Activated CD8-positive, alpha-beta memory T cell treated with anti-CD3 and anti-CD28 coated beads, Interleukin-2, amount 50 U/mL, for 1 hour (primary cell): Measurements from ENCODE around the gene MRPL24.
"Not testable (repeated sequence)": the region's sequence is repeated elsewhere in the genome, so short reads cannot be mapped to it uniquely, and the experiment has no call there.

Experiments used
- DNase-seq: peaks from one replicate; pipeline ENCODE4 v3.0.0-alpha.2; 2020; ENCODE audit errors: extremely low read depth

Gene MRPL24

DNA sequence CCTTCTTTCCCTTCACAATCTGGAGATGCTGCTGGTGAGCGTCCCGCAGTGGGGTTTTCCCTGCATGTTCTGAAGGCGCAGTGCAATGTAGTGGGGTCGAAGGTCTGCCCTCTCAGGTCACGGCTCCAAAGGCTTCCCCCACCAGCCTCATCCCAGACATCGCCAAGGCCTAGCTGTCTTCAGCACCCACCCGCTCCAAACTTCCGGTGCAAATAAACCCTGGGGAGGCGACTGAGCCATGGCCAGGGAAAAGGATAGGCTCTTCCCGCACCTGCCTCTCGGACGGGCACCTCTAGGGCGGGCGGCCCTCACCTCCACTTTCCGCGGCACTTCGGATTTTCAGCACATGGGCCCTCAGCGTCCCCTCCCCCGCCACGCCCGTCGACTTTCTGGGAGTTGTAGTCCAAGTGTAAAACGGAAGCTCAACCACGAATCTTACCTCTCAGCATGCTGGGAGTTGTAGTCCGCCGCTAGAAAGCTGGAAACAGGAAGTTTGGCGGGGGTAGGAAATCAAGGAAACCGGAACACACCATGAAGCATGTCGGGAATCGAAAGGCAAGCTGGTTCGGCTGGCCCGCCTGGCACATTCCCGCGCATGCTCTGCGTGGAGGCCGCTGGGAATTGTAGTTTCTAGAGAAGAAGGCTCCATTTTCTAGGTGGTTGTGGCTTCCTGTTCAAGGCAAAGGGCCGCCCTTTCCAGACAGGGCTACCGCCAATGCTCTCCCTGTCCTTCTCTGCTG, at the start of gene MRPL24:
Gene MRPL24, minus strand, starts transcription at position 348 of the 740 bp plus-strand sequence. CDS start 2,384 bp downstream, outside the sequence.
- DNase-seq: peak; percentile 93

DNA sequence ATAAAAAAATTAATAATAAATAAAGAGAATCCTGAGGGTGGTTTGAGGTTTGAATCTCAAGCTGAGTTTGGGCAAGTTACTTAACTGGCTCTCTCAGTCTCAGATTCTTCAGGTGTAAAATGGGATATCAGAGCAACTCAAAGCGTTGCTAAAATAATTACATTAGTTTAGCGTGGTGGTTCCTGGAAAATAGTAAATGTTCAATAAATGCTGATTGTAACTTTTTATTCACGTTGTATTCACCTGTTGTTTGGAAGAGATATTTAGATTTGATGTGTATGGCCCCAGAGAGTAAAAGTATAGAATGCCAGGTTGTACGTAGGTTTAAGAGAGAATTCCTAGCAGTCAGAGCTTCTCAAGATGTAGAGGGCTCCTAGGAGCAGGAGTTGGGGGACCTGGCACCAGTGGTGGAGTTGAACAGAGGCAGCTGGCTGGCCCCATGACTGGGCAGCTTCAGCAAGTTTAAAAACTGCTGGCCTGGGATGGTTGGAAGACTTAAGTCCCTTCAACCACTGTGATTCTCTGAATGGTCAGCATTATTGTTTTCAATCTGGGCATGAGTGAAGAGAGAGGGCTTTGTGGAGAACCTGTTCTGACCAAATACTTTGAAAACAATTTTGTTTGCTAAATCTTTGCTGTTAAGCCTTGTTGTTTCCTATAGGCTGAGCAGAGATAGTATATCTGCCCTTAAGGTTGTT, 48.9 kb upstream of the MRPL24 start:
- no peak for DNase-seq

DNA sequence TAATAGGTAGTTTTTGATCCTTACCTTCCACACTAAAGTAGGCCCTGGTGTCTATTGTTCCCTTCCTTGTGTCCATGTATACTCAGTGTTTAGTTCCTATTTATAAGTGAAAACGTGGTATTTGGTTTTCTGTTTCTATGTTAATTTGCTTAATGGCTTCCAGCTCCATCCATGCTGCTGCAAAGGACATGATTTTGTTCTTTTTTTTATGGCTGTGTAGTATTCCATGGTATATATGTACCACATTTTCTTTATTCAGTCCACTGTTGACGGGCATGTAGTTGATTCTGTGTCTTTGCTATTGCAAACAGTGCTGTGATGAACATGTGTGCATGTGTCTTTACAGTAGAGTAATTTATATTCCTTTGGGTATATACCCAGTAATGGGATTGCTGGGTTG, 47.2 kb upstream of the MRPL24 start:
- no peak for DNase-seq

DNA sequence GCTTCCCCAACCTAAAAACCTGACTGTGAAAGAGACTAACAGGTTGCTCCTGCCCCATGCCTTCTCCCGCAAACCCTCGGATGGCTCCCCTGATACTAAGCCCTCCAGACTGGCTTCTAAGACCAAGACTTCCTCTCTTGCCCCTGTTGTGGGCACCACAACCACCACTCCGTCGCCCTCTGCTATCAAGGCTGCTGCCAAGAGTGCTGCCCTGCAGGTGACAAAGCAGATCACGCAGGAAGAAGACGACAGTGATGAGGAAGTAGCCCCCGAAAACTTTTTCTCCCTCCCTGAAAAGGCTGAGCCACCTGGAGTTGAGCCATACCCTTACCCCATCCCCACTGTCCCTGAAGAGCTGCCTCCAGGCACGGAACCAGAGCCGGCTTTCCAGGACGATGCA, 45.8 kb upstream of the MRPL24 start:
- no peak for DNase-seq

DNA sequence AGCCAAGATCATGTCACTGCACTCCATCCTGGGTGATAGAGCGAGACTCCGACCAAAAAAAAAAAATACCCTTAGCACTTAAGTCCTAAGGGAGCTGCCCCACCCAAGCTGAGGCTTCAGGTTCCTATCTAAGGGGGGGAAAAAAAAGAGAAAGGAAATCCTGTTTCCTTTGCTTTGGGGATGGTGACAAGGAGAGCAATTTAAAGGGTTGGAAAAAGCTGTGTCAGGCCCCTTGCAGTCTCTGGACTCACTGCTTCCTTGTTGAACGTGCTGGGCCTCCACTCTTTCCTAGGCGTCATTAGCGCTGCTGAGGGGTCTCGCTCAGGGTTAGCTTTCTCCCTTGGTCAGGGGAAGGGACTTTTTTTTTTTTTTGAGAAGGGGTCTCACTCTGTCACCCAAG, 44.6 kb upstream of the MRPL24 start:
- DNase-seq: no peak

DNA sequence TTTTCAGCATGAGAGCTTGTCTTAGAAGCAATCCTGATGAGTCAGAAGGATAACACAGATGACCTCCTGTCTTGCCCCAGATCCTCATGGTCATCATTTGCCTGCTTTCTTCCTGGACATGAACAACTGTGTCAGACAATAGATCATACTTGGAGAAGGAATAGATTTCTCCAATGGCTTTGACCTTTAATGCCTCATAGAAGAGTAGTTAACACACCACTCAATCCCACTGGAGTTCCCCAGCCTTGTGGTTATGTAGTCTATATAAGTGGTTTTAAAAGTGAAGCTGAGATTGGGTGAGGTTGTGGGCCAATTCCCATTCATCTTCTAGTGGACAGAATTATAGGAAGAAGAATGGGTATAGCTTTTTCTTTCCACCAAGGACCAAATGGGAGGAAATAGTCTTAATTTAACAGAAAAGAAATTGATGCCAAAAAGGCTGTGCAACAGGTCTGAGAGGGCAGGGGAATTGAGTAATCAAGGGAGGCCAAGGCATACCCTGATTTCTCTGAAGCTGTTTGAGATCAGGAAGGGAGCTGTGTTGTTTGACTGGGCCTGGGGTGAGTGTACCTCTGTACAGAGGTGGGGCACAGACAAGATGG, 40.8 kb upstream of the MRPL24 start:
- no peak for DNase-seq

DNA sequence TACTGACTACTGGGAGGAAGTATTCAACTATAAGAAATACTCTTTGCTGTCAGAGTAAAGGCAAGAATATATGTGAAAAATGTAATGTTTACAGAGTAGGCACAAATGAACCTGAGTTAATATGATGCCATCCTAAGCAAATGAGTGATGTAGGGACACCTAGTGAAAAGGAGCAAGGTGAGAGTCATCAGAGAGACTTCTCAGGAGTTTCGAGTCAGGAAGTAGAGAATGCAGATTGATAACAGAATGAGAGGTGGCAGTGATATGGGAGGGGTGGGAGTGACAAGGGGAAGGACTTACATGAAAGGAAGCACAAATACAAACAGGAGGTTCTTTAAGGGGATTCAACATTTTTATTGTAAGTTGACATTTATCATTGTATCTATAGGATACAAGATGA, 36.7 kb upstream of the MRPL24 start:
- no peak for DNase-seq

DNA sequence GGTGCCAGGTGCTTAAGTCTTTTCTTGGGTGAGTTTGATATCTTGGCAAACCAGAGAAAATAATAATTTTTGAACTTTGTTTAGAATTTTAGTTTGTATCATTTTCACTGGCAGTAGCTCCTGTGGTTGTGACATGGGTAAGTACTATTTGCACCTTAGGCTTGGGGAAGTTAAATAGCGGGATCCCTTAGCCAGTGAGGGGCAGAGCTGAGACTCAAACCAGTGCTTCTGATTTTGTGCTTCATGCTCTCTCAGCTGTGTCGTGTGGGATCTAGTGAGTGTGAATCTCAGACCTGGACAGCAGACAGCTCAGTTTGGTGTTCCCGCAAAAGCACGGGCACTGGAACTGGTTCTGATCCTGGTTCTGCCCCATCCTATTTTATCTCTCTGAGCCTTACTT, 36.1 kb upstream of the MRPL24 start:
- no peak for DNase-seq

DNA sequence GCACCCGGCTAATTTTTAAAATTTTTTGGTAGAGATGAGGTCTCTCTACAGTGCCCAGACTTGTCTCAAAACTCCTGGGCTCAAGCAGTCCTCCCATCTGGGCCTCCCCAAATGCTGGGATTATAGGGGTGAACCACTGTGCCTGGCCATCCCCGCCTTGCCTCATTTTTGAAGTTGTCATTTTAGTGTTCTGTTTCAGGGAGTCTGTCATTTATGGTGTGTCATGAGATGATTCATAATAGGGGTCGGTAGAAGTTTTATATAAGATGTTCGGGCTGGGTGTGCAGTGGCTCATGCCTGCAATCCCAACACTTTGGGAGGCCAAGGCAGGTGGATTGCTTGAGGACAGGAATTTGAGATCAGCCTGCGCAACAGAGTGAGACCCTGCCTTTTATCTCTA, 34.9 kb upstream of the MRPL24 start:
- no peak for DNase-seq

DNA sequence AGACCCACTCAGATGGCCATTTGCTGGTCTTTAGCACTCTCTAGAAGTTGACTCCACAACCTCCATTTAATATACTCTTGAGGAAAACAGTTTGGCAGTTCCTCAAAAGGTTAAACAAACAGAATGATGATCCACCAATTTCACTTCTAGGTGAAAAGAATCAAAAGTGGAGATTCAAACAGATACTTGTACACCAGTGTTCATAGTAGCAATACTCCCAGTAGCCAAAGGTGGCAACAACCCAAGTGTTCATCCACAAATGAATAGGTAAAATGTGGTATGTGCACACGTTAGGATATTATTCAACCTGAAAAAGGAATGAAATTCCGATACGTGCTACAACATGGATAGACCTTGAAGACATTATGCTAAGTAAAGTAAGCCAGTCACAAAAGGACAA, 32.7 kb upstream of the MRPL24 start:
- DNase-seq: no peak

DNA sequence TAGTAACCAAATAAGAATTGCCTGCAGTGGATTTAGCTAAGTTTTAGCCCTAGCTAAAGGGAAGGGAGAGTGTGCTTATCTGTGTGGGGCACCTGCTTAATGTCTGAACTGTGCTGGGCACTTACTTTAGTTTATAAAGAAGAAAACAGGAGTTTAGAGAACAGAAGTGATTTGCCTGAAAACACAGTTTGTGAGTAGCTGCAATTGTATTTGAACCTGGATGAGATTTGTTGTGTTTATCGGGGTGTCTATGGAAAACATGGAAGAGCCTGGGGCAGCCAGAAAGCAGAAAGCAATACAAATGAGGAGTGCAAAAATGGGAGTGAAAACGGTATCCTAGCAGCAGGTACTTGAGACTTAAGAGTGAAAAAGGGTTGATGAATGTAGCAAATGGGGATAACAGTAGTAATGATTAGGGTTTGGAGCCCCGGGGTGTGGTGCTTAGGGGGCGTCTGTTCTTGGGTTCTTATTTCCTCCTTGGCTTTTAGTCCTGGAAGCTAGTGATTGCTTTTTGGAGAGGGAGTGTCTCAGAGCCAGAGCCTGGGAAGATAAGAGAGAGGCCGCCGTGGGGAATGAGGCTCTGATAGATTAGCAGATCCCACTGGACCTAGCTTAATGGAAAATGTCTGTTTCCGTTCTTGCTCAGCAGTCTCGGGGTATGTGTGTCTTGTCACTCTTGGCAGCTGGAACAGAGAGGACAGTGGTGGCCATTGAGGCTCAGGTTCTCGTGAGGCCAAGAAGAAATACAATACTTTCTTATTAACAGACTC, 32.0 kb upstream of the MRPL24 start:
- no peak for DNase-seq

DNA sequence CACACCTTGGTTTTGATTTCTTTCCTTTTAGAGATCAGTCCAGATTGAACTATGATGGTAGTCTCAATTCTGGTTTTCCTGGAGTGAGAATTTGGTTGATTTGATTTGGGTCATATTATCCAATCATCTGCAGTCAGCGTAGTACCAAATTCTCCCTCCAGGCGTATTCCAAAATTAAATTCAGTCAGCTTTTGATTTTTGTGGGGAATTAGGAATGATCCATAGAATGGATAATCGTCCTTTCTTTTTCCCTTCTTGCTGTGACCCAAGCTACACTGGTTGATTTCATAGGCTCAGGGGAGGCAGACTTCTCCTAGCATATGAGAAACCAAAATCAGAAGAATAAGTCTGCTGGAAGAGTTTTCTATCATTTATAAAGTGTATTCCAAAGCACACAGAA, 31.3 kb upstream of the MRPL24 start:
- DNase-seq: no peak

DNA sequence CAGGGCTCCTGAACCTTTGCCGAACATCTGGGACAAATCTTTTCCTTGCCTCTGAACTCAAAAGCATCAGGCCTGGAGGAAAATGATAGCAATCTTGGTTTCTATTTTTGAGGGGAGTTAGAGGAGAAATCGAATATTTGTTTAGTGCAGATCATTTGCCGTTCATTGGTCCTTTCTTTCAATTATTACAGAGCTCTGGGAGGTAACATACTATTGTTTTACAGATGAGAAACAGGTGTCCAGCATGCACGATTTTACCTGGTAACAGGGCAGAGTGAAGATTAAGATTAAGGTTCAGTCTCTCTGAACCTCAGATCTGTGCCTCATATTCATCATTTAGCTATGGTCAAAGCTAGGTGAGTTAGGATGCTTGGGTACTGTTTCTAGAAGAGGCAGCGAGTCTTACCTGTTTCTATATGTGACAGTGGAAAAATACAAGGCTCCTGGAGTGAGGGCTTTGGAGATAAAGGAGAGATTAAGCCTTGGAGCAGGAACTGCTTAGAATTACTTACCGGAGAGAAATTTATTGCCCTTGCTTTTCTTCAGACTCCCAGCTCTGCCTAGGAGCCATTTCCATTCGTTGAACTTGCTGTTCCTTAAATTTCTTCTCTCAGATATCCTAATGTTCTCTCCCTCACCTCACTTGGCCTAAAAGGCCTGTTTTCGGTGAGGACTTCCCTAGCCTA, 27.9 kb upstream of the MRPL24 start:
- DNase-seq: no peak

DNA sequence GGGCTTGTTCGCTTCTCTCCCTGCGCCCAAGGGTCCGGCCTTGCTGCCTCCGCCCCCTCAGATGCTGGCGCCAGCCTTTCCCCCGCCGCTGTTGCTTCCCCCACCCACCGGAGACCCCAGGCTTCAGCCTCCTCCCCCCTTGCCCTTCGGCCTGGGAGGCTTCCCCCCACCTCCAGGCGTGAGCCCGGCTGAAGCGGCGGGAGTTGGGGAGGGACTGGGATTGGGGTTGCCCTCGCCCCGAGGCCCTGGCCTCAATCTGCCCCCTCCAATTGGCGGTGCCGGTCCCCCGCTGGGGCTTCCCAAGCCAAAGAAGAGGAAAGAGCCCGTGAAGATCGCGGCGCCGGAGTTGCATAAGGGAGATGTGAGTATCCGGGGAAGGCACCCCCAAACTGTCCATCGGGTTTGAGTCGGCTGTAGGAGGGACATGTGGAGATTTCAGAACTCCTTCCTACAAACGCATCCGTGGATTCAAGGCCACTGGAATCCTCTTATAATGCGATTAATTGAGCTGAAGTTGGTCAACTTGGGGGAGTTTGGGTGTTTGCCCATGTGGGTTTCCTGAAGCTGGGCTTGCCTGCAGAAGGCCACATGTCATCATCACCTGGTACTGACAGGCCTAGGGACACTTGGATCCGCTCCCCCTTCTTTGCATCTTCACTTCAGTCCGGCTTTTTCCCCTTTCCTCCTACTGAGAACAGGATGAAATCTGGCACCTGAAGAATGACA, 27.2 kb upstream of the MRPL24 start:
- no peak for DNase-seq

DNA sequence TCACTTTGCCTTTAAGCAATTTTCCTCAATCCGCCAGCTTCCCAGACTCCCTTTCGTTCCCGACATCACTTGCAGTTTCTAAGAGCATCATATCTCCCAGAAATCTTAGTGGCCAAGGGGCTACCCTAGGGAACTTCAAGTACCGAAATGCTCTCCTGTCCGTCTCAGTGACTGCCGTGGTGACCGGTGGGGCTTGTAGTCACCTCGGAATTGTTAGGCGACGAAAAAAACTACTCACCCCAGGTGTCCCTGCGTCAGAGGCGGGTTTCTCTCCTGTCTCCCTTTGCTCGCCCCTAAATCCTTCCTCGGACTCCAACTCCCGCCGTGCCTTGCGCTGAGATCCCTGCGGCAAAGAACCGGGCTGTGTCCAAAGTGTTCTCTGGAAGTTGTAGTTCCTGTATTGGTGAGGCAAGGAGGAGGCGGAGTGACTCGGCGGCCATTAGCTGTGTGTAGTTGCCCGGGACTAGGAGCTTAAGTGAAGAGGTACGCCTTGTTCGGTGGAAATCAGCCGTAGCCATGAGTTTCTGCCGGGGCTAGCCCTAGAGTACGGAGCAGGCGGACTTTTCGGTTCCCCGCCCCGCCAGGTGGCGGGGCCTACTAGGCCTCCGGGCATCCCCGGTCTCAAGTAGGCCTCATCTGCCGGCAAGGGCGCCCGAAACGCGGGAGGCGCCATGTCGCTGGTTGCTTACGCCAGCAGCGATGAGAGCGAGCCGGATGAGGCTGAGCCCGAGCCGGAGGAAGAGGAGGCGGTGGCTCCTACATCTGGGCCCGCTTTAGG, 26.4 kb upstream of the MRPL24 start, which contains the start of gene PRCC:
Gene PRCC, plus strand, starts transcription at position 435 of the 778 bp plus-strand sequence. Its CDS starts 237 bp downstream, at position 672.
- DNase-seq: peak; percentile 98

DNA sequence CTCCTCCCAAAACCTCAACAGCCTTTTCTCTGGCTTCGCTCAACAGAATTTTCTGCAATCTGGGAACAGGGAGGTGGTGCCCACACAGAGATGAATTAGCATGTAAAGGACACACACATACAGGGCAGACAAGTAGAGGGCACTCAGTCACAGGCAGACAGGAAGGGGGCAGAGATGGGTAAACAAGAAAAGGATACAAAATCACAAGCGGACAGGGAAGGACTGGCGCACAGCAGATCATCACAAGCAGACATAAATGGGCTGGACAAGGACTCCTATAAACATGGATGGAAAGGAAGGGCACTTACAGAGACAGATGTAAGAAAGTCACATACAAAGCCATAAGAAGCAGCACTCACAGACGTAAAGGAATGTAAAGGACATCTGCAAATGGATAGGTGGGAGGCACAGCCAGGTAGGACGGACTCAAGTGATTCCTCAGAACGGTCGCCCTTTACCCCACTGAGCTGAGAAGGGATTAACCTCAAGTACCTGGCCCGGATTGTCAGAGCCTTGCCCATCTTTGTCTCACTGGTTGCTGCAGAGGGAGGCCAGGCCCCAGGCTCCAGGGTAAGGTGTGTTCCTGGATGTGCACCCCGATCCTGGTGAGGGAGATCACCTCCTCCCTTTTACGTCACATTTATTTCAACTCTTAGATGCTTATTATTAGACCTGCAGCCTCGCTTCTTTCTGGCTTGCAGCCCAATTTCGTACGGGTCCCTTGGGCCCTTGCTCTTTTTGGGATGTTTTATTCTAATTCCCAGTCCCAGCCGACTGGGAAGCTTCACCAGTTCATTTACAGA, 25.6 kb upstream of the MRPL24 start:
- no peak for DNase-seq

DNA sequence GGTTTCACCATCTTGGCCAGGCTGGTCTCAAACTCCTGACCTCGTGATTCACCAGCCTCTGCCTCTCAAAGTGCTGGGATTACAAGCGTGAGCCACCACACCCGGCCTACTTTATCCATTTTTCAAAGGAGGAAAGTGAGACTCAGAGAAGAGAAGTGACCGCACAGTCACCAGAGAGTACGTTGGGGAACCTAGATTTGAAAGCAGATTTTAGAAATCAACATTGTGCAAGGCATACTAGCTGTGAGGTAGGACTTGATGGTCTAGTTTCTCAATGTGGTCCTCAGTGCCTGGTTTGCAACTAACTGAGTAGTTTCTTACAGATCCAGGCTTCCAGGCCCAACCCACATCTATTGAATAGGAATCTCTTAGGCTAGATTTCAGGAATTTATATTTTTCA, 24.8 kb upstream of the MRPL24 start:
- DNase-seq: no peak

DNA sequence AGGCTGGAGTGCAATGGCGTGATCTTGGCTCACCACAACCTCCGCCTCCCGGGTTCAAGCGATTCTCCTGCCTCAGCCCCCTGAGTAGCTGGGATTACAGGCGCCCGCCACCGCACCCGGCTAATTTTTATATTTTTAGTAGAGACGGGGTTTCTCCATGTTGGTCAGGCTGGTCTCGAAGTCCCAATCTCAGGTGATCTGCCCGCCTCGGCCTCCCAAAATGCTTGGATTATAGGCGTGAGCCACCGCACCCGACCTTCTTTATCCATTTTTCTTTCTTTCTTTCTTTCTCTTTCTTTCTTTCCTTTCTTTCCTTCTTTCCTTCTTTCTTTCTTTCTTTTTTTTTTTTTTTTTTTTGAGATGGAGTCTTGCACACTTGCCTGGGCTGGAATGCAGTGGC, 24.2 kb upstream of the MRPL24 start:
- not testable (repeated sequence) for DNase-seq

DNA sequence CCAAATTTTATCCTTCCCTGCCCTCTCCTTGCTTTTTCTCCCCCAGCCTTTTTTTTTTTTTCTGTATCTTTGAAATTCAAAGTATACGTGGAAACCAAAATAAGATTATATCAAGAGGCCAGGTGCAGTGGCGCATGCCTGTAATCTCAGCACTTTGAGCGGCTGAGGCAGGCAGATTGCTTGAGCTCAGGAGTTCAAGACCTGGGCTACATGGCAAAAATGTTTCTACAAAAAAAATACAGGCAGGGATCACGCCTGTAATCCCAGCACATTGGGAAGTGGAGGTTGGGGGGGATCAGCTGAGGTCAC, 19.9 kb upstream of the MRPL24 start:
- DNase-seq: no peak
